ENCODE measurements around the gene AVPI1. TPM values are rescaled to one million over a fixed set of nuclear protein-coding genes. Genes with fewer than 3 reads are reported as not detected.

AVPI1 gene
- total and polyA plus RNA-seq, 2 of the 13 experiments (the other 11 are each of a cell fraction or from before 2014, with no cell fraction given) = 39.8 to 61.2 TPM

DNA sequence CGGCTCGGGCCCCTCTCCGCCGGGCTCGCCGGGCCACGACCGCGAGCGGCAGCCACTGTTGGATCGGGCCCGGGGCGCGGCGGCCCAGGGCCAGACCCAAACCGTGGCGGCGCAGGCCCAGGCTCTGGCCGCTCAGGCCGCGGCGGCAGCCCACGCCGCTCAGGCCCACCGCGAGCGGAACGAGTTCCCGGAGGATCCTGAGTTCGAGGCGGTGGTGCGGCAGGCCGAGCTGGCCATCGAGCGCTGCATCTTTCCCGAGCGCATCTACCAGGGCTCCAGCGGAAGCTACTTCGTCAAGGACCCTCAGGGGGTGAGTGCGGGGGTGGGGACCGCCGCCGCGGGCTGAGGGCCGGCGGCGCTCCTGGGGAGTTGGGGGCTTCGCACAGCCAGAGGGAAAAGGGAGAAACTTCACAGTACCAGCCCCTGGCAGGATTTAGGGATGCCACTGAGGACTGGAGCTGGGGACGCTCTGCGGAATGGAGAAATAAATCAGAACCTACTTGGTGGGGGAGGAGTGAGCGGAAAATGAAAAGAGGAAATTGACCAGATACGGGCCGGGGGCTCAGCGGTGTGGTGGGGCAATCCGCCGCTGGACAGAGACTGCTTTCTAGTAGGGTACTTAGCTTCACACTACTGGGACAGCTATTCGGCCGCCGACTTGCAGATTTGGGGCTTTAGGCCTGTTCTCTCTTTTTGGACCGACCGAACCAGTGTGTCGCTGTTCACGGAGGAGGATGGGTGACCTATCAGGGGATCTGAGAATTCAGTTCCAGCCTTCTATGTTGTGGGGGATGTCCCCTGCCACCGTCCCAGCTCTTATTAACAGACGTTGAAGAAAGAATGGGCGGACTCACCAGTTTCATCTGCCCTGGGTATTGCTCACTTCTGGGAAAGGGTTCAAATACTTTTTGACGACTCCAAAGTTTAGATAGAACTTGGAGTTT, 45.9 kb downstream of the AVPI1 start (continued):
- TF ChIP-seq NONO (IDR thresholded peaks at IDR 0.05) (no peak), NONO (CRISPR knock-in tag; conservative IDR thresholded peaks at IDR 0.05) (no peak), SPEN (CRISPR knock-in tag; IDR thresholded peaks at IDR 0.05; ENCODE audit: low read depth) (0 out of 2 replicates have a peak, but pooled peaks have one; percentile 10), PRPF4 (IDR thresholded peaks at IDR 0.05; ENCODE audit: low read depth, low read length, poor library complexity, severe bottlenecking) (no peak), REST (IDR thresholded peaks at IDR 0.05; ENCODE audit: borderline replicate concordance in 1 of 2, low read depth in 1 of 2, low read length in 2 of 2) (peak in 1 of 2 experiments; percentile 26; a peak in 1 of 4 replicates), THAP7 (CRISPR knock-in tag; IDR thresholded peaks at IDR 0.05) (no peak), ZFP62 (CRISPR knock-in tag; IDR thresholded peaks at IDR 0.05) (no peak), CCDC6 (CRISPR knock-in tag; IDR thresholded peaks at IDR 0.05) (0 out of 2 replicates have a peak, but pooled peaks have one; percentile 32), GABPB1 (CRISPR knock-in tag; IDR thresholded peaks at IDR 0.05) (no peak), MIER3 (CRISPR knock-in tag; IDR thresholded peaks at IDR 0.05; ENCODE audit: borderline replicate concordance) (no peak), ZNF180 (CRISPR knock-in tag; IDR thresholded peaks at IDR 0.05; ENCODE audit: borderline replicate concordance, low read depth) (no peak), ZNF563 (CRISPR knock-in tag; IDR thresholded peaks at IDR 0.05) (0 out of 2 replicates have a peak, but pooled peaks have one; percentile 14), CBX5 (CRISPR knock-in tag; IDR thresholded peaks at IDR 0.05; ENCODE audit: borderline replicate concordance) (no peak), PAF1 (CRISPR knock-in tag; IDR thresholded peaks at IDR 0.05) (no peak), EED (CRISPR knock-in tag; IDR thresholded peaks at IDR 0.05) (peak; percentile 74; the same call in 1 of the 2 replicates), ATRX (CRISPR knock-in tag; IDR thresholded peaks at IDR 0.05; ENCODE audit: borderline replicate concordance) (no peak), GPN1 (CRISPR knock-in tag; IDR thresholded peaks at IDR 0.05; ENCODE audit: borderline replicate concordance) (no peak), SIN3B (IDR thresholded peaks at IDR 0.05; ENCODE audit: low read length) (no peak), HNRNPLL (IDR thresholded peaks at IDR 0.05; ENCODE audit: low read depth, low read length, poor library complexity, severe bottlenecking) (no peak)
- TF ChIP-seq, protein P1, sequence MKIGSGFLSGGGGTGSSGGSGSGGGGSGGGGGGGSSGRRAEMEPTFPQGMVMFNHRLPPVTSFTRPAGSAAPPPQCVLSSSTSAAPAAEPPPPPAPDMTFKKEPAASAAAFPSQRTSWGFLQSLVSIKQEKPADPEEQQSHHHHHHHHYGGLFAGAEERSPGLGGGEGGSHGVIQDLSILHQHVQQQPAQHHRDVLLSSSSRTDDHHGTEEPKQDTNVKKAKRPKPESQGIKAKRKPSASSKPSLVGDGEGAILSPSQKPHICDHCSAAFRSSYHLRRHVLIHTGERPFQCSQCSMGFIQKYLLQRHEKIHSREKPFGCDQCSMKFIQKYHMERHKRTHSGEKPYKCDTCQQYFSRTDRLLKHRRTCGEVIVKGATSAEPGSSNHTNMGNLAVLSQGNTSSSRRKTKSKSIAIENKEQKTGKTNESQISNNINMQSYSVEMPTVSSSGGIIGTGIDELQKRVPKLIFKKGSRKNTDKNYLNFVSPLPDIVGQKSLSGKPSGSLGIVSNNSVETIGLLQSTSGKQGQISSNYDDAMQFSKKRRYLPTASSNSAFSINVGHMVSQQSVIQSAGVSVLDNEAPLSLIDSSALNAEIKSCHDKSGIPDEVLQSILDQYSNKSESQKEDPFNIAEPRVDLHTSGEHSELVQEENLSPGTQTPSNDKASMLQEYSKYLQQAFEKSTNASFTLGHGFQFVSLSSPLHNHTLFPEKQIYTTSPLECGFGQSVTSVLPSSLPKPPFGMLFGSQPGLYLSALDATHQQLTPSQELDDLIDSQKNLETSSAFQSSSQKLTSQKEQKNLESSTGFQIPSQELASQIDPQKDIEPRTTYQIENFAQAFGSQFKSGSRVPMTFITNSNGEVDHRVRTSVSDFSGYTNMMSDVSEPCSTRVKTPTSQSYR (CRISPR knock-in tag; IDR thresholded peaks at IDR 0.05; ENCODE audit: borderline replicate concordance) = no peak

All from HepG2 (cell line).